ENCODE data around the gene MIGA1.

DNA sequence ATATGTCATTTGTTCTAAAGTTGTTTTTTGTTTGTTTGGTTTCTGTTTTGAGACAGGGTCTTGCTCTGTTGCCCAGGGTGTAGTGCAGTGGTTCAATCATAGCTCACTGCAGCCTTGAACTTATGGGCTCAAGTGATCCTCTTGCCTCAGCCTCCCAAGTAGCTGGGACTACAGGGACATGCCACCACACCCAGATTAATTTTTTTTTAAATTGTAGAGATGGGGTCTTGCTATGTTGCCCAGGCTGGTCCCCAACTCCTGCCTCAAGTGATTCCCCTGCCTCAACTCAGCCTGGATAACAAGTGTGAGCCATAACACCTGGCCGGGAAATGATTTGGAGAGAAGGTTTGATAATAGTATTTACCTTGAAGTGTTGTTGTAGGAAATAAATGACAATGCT is 127.2 kb downstream of the MIGA1 start:
- TF ChIP-seq, protein P1, sequence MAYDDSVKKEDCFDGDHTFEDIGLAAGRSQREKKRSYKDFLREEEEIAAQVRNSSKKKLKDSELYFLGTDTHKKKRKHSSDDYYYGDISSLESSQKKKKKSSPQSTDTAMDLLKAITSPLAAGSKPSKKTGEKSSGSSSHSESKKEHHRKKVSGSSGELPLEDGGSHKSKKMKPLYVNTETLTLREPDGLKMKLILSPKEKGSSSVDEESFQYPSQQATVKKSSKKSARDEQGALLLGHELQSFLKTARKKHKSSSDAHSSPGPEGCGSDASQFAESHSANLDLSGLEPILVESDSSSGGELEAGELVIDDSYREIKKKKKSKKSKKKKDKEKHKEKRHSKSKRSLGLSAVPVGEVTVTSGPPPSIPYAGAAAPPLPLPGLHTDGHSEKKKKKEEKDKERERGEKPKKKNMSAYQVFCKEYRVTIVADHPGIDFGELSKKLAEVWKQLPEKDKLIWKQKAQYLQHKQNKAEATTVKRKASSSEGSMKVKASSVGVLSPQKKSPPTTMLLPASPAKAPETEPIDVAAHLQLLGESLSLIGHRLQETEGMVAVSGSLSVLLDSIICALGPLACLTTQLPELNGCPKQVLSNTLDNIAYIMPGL (CRISPR knock-in tag; IDR thresholded peaks at IDR 0.05; ENCODE audit: borderline replicate concordance): no peak
- TF ChIP-seq, protein P2, sequence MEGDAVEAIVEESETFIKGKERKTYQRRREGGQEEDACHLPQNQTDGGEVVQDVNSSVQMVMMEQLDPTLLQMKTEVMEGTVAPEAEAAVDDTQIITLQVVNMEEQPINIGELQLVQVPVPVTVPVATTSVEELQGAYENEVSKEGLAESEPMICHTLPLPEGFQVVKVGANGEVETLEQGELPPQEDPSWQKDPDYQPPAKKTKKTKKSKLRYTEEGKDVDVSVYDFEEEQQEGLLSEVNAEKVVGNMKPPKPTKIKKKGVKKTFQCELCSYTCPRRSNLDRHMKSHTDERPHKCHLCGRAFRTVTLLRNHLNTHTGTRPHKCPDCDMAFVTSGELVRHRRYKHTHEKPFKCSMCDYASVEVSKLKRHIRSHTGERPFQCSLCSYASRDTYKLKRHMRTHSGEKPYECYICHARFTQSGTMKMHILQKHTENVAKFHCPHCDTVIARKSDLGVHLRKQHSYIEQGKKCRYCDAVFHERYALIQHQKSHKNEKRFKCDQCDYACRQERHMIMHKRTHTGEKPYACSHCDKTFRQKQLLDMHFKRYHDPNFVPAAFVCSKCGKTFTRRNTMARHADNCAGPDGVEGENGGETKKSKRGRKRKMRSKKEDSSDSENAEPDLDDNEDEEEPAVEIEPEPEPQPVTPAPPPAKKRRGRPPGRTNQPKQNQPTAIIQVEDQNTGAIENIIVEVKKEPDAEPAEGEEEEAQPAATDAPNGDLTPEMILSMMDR (IDR thresholded peaks at IDR 0.05): no peak
- TF ChIP-seq POLR2A (IDR thresholded peaks at IDR 0.05; ENCODE audit: low read length) (no peak), MAFK (IDR thresholded peaks at IDR 0.05; ENCODE audit: partially characterized antibody) (no peak), EP300 (IDR thresholded peaks at IDR 0.05) (no peak), ZFP36 (IDR thresholded peaks at IDR 0.05; ENCODE audit: borderline replicate concordance, partially characterized antibody) (no peak), JUN (IDR thresholded peaks at IDR 0.05) (no peak), HOXA7 (CRISPR knock-in tag; IDR thresholded peaks at IDR 0.05) (no peak)
- TF ChIP-seq, protein P3, sequence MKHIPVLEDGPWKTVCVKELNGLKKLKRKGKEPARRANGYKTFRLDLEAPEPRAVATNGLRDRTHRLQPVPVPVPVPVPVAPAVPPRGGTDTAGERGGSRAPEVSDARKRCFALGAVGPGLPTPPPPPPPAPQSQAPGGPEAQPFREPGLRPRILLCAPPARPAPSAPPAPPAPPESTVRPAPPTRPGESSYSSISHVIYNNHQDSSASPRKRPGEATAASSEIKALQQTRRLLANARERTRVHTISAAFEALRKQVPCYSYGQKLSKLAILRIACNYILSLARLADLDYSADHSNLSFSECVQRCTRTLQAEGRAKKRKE (CRISPR knock-in tag; IDR thresholded peaks at IDR 0.05; ENCODE audit: low read depth): no peak
- TF ChIP-seq, protein P4, sequence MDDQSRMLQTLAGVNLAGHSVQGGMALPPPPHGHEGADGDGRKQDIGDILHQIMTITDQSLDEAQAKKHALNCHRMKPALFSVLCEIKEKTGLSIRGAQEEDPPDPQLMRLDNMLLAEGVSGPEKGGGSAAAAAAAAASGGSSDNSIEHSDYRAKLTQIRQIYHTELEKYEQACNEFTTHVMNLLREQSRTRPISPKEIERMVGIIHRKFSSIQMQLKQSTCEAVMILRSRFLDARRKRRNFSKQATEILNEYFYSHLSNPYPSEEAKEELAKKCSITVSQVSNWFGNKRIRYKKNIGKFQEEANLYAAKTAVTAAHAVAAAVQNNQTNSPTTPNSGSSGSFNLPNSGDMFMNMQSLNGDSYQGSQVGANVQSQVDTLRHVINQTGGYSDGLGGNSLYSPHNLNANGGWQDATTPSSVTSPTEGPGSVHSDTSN (IDR thresholded peaks at IDR 0.05): no peak
- TF ChIP-seq, protein P5, sequence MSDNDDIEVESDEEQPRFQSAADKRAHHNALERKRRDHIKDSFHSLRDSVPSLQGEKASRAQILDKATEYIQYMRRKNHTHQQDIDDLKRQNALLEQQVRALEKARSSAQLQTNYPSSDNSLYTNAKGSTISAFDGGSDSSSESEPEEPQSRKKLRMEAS (IDR thresholded peaks at IDR 0.05): no peak
- TF ChIP-seq, protein P6, sequence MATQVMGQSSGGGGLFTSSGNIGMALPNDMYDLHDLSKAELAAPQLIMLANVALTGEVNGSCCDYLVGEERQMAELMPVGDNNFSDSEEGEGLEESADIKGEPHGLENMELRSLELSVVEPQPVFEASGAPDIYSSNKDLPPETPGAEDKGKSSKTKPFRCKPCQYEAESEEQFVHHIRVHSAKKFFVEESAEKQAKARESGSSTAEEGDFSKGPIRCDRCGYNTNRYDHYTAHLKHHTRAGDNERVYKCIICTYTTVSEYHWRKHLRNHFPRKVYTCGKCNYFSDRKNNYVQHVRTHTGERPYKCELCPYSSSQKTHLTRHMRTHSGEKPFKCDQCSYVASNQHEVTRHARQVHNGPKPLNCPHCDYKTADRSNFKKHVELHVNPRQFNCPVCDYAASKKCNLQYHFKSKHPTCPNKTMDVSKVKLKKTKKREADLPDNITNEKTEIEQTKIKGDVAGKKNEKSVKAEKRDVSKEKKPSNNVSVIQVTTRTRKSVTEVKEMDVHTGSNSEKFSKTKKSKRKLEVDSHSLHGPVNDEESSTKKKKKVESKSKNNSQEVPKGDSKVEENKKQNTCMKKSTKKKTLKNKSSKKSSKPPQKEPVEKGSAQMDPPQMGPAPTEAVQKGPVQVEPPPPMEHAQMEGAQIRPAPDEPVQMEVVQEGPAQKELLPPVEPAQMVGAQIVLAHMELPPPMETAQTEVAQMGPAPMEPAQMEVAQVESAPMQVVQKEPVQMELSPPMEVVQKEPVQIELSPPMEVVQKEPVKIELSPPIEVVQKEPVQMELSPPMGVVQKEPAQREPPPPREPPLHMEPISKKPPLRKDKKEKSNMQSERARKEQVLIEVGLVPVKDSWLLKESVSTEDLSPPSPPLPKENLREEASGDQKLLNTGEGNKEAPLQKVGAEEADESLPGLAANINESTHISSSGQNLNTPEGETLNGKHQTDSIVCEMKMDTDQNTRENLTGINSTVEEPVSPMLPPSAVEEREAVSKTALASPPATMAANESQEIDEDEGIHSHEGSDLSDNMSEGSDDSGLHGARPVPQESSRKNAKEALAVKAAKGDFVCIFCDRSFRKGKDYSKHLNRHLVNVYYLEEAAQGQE (IDR thresholded peaks at IDR 0.05): no peak
- TF ChIP-seq, protein P7, sequence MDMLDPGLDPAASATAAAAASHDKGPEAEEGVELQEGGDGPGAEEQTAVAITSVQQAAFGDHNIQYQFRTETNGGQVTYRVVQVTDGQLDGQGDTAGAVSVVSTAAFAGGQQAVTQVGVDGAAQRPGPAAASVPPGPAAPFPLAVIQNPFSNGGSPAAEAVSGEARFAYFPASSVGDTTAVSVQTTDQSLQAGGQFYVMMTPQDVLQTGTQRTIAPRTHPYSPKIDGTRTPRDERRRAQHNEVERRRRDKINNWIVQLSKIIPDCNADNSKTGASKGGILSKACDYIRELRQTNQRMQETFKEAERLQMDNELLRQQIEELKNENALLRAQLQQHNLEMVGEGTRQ (IDR thresholded peaks at IDR 0.05): no peak
